Activated naive CD4-positive, alpha-beta T cell treated with anti-CD3 and anti-CD28 coated beads for 36 hours (primary cell): ENCODE measurements around the gene CMC1. TPM values are rescaled to one million over a fixed set of nuclear protein-coding genes. Genes with fewer than 3 reads are reported as not detected.

Source experiments
- CTCF ChIA-PET: fragments of 350-600 bp; sonication (Branson Sonifier 250); formaldehyde crosslinking; loops from one replicate; lab custom pipeline; 2021; ENCODE audit warnings: antibody characterized with exemption; lab: Charles Lee
- DNase-seq: peaks from one replicate; pipeline ENCODE4 v3.0.0-alpha.2; 2020
- H3K27ac Mint-ChIP-seq: one replicate; pipeline ENCODE4 v1.8.0; 2021; ENCODE audit warnings: mild to moderate bottlenecking, mixed read lengths
- H3K27me3 Mint-ChIP-seq: one replicate; pipeline ENCODE4 v1.8.0; 2021; ENCODE audit warnings: low read depth, mixed read lengths
- H3K36me3 Mint-ChIP-seq: one replicate; pipeline ENCODE4 v1.8.0; 2021; ENCODE audit warnings: low read depth, mixed read lengths
- H3K4me1 Mint-ChIP-seq: one replicate; pipeline ENCODE4 v1.8.0; 2021; ENCODE audit warnings: low read depth, mixed read lengths
- H3K4me3 Mint-ChIP-seq: one replicate; pipeline ENCODE4 v1.8.0; 2021; ENCODE audit warnings: mild to moderate bottlenecking, moderate library complexity, mixed read lengths
- H3K9me3 Mint-ChIP-seq: one replicate; pipeline ENCODE4 v1.8.0; 2021; ENCODE audit warnings: mixed read lengths
- intact Hi-C: fragments of 100-400 bp; cut with micrococcal nuclease; formaldehyde crosslinking; loops from one replicate; pipeline ENCODE4 v1.15.1; 2023
- total RNA-seq, 2 experiments: library from RNA; stranded (reverse); gene quantifications; one replicate each; pipeline ENCODE4 v1.2.3, GENCODE V29; 2021

CMC1 gene
- total RNA-seq, 2 experiments from 2014 or later = 27.6 to 28.6 TPM

- no peak overlapping the region for H3K27ac Mint-ChIP-seq
- H3K4me3 Mint-ChIP-seq = no peak overlapping the region
- no peaks in the 10 kb centered on the region for H3K27me3 Mint-ChIP-seq
- intact Hi-C loops = loop anchor here (5.0 to 10.0 kb wide), 3 partner anchors 463 to 1999 kb away; no protein-coding TSS in a partner anchor
- H3K36me3 Mint-ChIP-seq = peaks cover 4% of the 10 kb centered on the region
- no peak for DNase-seq
- CTCF ChIA-PET = interaction anchor here (0.6 kb wide), 1 partner anchor 9 kb away, joined by 3 read pairs; no protein-coding TSS in a partner anchor
- peaks cover 47% of the 10 kb centered on the region for H3K4me1 Mint-ChIP-seq
- no peaks in the 10 kb centered on the region for H3K9me3 Mint-ChIP-seq
These were observed 104.3 kb downstream of the CMC1 start for GRCh38 chr3:28345690-28346089.

DNA sequence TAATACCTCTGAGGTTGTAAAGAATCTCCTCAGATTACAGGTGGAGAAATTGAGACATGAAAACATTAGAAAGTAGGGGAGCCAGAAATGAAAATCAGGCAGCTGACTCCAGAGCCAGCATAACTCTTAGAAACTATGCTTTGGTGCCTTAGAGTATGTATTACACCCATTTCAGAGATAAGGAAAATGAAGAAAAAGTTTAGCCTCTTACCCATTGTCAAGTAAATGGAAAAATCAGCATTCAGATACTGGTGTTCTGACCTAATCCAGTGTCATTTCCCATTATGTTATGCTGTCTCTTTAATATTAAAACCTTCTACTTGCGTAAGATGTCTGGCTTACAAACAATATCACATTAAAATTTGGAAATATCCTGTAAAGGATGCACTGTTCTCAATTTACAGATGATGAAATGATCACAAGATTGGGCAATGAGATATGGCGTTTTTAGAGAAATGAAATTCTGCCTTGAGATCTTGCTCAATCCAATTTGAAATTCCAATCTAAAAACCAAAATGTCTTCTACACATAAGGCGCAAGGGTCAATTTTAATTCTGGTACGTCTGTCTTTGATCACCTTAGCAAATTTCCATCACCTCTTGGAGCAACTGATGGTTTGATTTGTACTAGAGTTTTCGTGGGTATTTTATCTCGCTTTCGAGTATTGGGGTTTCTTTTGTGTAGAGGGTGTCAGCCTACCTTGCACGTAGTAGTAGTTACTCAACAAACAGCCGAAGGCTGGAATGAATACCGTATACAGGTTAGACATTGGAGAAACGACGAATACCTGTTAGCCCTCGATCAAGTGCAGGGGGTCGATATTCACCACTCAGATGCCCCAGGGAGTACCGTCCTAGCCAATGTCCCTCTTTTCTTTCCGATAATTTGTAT lies 106.2 kb downstream of the CMC1 start:
- DNase-seq = no peak
- H3K4me3 Mint-ChIP-seq = peak overlapping the region; percentile 88
- no peaks in the 10 kb centered on the region for H3K27me3 Mint-ChIP-seq
- H3K27ac Mint-ChIP-seq = peak overlapping the region; percentile 92
- intact Hi-C loops = loop anchor here (1.0 to 10.0 kb wide), 6 partner anchors 21 to 1997 kb away; partner anchors contain the start of gene NEK10
- peaks cover 14% of the 10 kb centered on the region for H3K36me3 Mint-ChIP-seq
- peaks cover 5% of the 10 kb centered on the region for H3K9me3 Mint-ChIP-seq
- CTCF ChIA-PET = interaction anchor here (2.0 kb wide), 1 partner anchor 12 kb away, joined by 5 read pairs; no protein-coding TSS in a partner anchor
- peaks cover 42% of the 10 kb centered on the region for H3K4me1 Mint-ChIP-seq

- peaks cover 14% of the 10 kb centered on the region for H3K36me3 Mint-ChIP-seq
- peaks cover 36% of the 10 kb centered on the region for H3K4me1 Mint-ChIP-seq
- peaks cover 5% of the 10 kb centered on the region for H3K9me3 Mint-ChIP-seq
- H3K27me3 Mint-ChIP-seq = no peaks in the 10 kb centered on the region
- CTCF ChIA-PET = interaction anchor here (2.0 kb wide), 1 partner anchor 12 kb away, joined by 5 read pairs; no protein-coding TSS in a partner anchor
- H3K4me3 Mint-ChIP-seq = peak overlapping the region; percentile 88
- intact Hi-C loops = loop anchor here (1.0 to 10.0 kb wide), 6 partner anchors 22 to 1997 kb away; partner anchors contain the start of gene NEK10
- H3K27ac Mint-ChIP-seq = peak overlapping the region; percentile 92
- DNase-seq = no peak
These were observed 106.8 kb downstream of the CMC1 start for GRCh38 chr3:28348265-28348628.

DNA sequence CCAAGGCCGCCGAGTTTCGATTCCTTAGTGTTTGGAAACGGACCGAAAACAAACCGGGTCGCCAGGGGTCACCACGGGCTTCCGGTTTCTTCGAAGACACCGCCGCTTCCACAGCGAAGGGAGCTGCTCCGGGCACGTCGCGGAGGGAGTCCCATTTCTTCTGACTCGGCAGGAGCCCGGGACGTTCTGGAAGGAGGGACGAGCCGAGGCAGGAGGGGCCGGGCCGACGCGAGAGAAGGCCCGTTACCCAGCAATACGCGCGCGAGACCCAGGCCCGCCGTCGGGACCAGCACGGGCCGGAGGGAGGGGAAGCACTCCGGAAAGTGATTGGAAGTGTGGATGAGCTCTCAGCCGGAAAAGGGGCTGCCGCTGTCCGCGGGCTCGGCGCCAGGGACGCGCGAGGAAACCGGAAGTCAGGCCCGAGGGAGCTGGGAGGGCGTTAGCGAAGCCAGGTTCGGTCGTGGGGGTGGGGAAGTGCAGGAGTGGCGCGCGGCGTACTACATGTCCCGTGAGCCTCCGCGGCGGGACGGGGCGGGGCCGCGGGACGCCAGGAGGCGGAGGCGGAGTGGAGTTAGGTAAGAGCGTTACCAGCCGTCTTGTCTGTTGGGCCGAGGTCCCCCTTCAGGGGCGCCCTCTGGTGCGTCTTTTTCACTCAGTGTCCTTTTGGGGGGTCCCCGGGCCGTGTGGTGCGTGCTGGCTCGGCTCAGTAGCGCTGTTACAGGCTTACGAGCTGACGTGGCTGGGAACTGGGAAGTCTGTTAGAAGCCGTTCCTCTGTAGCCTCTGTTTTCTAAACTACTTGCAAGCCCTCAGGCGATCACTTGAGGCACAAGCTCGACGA lies 107.4 kb downstream of the CMC1 start, which contains the start of the genes AZI2 and ZCWPW2:
Gene AZI2 (minus strand): TSS at position 196 of the 840 bp plus-strand sequence. CDS start 8,207 bp downstream, outside the sequence.
Gene ZCWPW2 (plus strand): TSS at position 93 of the 840 bp plus-strand sequence. CDS start 64,348 bp downstream, outside the sequence.
- Mint-ChIP-seq H3K27ac (peak within 1 kb of the TSS; percentile 92), H3K27me3 (no peaks in the 10 kb centered on the region), H3K4me3 (peak within 1 kb of the TSS; percentile 88), H3K36me3 (peaks cover 17% of the 10 kb centered on the region), H3K9me3 (peaks cover 8% of the 10 kb centered on the region), H3K4me1 (peaks cover 36% of the 10 kb centered on the region)
- CTCF ChIA-PET = interaction anchor here (0.6 to 2.0 kb wide), 3 partner anchors 13 to 670 kb away, joined by 3 to 5 read pairs (median 3); no protein-coding TSS in a partner anchor
- intact Hi-C loops = loop anchor here (1.0 to 10.0 kb wide), 9 partner anchors 23 to 1996 kb away; partner anchors contain the start of genes CMC1, NEK10 and SLC4A7
- DNase-seq = peak; percentile 93

- Mint-ChIP-seq H3K4me3 (peak overlapping the region; percentile 88), H3K9me3 (peaks cover 10% of the 10 kb centered on the region), H3K27me3 (no peaks in the 10 kb centered on the region), H3K27ac (peak overlapping the region; percentile 92), H3K36me3 (peaks cover 17% of the 10 kb centered on the region), H3K4me1 (peaks cover 36% of the 10 kb centered on the region)
- intact Hi-C loops = loop anchor here (1.0 to 10.0 kb wide), 8 partner anchors 108 to 1995 kb away; partner anchors contain the start of genes CMC1, NEK10 and SLC4A7
- DNase-seq = no peak
- CTCF ChIA-PET = interaction anchor here (0.6 to 2.0 kb wide), 4 partner anchors 14 to 671 kb away, joined by 3 to 5 read pairs (median 3); no protein-coding TSS in a partner anchor
These were observed 108.1 kb downstream of the CMC1 start for GRCh38 chr3:28349469-28350000.

Other genes with a start within 250 kb of the CMC1 start
- gene ZCWPW2, start 107.1 kb downstream of the CMC1 start, total RNA-seq = under 1 TPM in 1 of 2 experiments, not detected in 1; 0.17 TPM
- gene AZI2, start 107.2 kb downstream of the CMC1 start, total RNA-seq = 10 to 100 TPM; 31.5 to 39.4 TPM